HG03135 (cell line): Measurements from ENCODE around the gene PKP2.

ENCODE experiments used
- ATAC-seq: cut with Tn5 transposase; IDR thresholded peaks from one replicate; pipeline ENCODE4 v1.9.1; 2021; ENCODE audit warnings: mild to moderate bottlenecking, moderate library complexity; ENCODE audit not compliant: unreplicated experiment

PKP2 gene

DNA sequence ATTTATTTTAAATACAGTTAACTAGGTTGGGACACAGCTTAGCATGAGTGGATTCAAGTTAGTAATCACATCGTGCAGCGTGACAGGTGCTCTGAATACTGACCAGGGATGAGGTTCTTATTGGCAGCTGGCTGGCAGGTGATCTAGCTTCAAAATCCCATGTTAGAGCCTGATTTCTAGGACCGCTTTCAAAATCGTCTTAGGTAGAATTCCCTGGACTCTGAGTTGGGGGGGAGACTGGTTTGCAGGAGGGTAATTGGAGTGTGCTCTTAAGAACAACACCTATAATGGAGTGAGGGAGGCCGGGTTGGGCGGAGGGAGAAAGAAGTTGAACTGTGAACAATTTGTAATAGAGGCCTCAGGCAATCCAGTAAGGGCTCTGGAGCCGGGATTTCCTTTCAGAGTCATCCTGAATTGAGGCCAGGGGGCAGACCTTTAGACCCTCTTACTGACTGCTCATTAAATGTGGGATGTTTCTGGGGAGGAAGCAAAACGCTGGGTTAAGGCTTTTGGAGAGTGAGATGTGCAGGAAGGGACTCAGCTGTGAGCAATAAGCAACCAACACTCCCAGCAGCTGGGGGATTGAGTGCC lies 140.0 kb downstream of the PKP2 start:
- no peak for ATAC-seq

DNA sequence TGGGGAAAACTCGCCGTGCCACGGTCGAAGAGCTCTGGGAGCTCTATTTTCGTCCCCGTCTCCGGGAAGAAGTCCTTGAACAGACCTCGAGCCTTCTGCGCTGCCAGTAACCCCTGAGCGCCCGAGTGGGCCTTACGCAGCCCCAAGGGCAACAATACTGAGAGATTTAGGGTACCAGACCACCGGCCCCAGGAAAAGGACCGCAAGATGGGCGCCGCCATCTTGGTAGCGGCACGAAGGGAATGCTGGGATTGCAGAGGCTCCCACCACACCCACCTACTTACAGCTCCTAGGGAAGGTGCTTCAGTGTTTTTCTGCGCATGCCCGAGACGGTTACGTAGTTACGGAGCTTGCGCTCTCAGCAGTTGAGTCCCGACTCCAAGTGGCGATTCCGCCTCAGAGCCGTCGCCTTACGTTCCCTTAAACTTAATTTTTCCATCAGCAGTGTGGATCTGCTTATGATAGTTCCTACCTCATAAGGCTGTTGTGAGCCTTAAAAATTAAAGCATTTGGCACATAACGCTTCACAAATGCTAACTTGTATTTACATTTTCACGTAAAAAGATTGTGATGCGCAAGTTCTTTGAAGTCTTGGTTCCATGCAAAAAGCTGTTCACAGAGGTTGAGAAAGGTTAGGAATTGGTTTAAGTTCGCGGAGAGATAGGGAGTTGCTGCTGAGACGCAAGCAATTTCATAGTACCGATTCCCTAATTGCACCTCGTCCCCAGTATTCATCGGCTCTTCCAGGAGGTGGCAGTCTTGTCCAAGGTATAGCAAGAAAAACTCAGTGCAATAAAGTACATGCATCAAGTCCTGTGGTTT lies 140.7 kb downstream of the PKP2 start, which contains the start of gene YARS2:
YARS2 (minus strand) TSS at position 244 of the 822 bp plus-strand sequence; CDS start at position 221, 23 bp downstream.
- ATAC-seq, result peak; percentile 74

DNA sequence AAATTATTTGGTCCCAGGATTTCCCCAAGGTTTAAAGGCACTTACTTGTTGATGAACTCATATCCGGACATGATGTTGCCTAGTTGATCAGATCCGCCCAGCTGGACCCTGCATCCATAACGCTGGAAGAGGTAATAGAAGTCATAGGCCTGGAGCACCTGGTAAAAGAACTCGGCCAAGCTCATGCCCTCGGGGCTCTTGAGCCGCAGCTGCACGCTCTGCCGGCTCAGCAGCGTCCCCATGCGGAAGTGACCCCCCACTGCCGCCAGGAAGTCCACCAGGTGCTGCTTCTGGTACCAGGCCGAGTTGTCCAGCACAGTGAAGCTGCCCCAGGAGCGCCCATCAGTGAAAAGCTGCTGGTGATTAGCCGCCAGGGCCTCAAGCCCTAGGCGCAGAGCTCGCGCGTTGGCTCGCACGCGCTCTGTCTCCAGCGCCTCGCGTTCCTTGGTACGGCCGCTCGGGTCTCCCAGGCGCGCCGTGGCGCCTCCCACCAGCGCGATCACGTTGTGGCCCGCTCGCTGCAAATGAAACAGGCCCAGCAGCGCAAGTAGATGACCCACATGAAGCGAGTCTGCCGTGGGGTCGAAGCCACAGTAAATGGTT lies 141.4 kb downstream of the PKP2 start:
- peak; percentile 81 for ATAC-seq

DNA sequence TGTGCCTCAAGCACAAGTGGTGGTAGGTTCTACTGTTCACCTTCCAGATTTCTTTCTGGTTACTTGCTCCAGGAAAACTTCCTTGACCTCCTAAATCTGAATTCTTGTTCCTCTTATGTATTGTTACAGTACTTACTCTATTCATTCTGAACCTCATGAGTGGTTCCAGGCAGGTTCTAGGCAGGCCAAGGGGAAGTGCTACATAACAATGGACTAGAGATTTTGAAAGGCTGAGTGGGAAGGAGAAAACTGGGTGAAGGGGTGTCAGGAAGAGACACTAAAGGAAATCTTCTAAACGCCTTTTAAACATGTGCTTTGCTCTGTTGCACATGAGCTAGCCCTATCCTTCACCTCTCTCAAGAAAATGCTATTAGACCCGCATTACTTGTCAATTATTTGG lies 142.5 kb downstream of the PKP2 start:
- no peak for ATAC-seq

DNA sequence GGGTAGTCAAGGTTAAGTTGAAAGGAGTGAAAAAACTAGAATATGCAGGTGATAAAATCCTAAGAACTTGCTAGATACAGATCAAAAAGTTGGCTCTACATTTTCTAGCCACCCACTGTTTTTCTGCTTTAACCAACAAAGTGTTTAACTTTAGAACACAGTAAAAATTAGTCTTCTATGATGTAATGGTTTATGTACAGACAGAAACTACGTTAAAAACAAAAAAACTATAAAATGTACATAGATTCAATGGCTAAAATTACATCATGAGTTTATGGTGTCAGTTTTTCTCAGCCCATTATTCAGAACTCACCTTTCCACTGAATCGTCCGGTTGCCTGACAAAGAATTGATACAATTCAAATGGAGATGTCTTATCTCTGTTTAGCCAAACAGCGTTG lies 143.0 kb downstream of the PKP2 start:
- no peak for ATAC-seq

DNA sequence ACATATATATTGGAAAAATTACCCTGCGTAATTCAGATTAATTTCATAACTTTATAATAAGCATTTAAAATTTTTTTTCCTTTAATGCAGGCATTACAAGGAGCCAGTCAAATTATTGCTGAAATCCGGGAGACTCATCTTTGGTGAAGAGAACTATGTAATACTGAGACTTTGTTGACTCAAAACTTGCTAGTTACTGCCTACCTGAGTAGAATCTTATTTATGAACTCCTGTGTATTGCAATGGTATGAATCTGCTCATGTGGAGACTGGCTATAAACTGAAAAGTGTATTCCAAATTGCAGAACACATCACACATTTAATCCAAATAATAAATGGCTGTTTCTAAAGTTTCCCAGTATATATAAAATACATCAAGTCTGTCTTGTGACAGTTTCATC lies 153.3 kb downstream of the PKP2 start:
- ATAC-seq, result no peak

DNA sequence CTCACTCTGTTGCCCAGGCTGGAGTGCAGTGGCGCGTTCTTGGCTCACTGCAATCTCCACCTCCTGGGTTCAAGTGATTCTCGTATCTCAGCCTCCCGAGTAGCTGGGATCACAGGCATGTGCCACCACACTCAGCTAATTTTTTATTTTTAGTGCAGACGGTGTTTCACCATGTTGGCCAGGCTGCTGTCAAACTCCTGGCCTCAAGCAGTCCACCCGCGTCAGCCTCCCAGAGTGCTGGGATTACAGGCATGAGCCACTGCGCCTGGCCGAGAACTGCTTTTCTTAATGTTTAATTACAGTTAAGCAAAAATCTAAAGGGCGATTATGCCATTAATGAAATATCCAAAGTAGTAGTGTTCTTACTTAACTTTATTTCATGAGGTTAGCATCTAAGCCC lies 154.4 kb downstream of the PKP2 start:
- ATAC-seq, result no peak
